ENCODE results near the gene RPL29. TPM values are rescaled to one million over a fixed set of nuclear protein-coding genes. Genes with fewer than 3 reads are reported as not detected.

Gene RPL29
- total and polyA plus RNA-seq, 2 of the 8 experiments (the other 6 are each of a cell fraction or from before 2014, with no cell fraction given) = 1,467 to 2,660 TPM

GRCh38 chr3:51968883-51969678 lies 26.6 kb downstream of the RPL29 start:
- H3K27me3 ChIP-seq (replicated peaks in 1 of 4; ENCODE audit: control insufficient read depth in 3 of 4, extremely low read depth in 1 of 4, insufficient read depth in 3 of 4, low read length in 3 of 4) = peaks cover 0 to 9% (median 4%) of the 10 kb centered on the region in 4 experiments; a peak in 4 of 7 replicates
- peak overlapping the region in 3 of 4 experiments; percentile 34 to 60 (median 55); a peak in 6 of 7 replicates for H3K9ac ChIP-seq (replicated peaks in 1 of 4; ENCODE audit: extremely low read depth in 1 of 4, low read depth in 3 of 4, low read length in 3 of 4)
- H3K4me2 ChIP-seq (ENCODE audit: insufficient read depth in 1 of 2, low read depth in 2 of 2, low read length in 2 of 2) = peak overlapping the region; percentile 85 to 90
- H2AFZ ChIP-seq (ENCODE audit: low read length) = no peak overlapping the region
- H4K91ac ChIP-seq (replicated peaks; ENCODE audit: insufficient read length, low read length) = peak overlapping the region; percentile 96
- DNase-seq (ENCODE audit: low read depth in 1 of 2, low spot score in 2 of 2) (no peak), FAIRE-seq (no peak)
- peak overlapping the region; percentile 45 for H2BK120ac ChIP-seq (replicated peaks; ENCODE audit: low read depth, low read length)
- no peak overlapping the region for H3K56ac ChIP-seq (replicated peaks; ENCODE audit: insufficient read length, low read depth, low read length)
- 79% methylated on average over 6 of the region's 6 CpGs; no CpG with 5 or more reads in 1 of the 2 experiments for WGBS, 2 experiments (ENCODE audit: extremely low coverage in 1 of 2, insufficient coverage in 1 of 2, insufficient read length in 1 of 2, insufficient replicate concordance in 2 of 2, low coverage in 1 of 2, low lambda C conversion rate in 2 of 2, missing lambda C conversion rate in 1 of 2)
- peak overlapping the region; percentile 24 for H2BK20ac ChIP-seq (ENCODE audit: low read length)
- H3K14ac ChIP-seq (ENCODE audit: insufficient read length) = no peak overlapping the region
- H2BK12ac ChIP-seq (ENCODE audit: low read depth, low read length) = peak overlapping the region; percentile 95
- peak overlapping the region; percentile 98 for H3K18ac ChIP-seq (ENCODE audit: extremely low read depth, low read length)
- peak overlapping the region; percentile 46; the same call in 1 of the 2 replicates for H2AK5ac ChIP-seq (ENCODE audit: low read depth, low read length)
- no peak overlapping the region; the same call in 1 of the 2 replicates for H2BK15ac ChIP-seq (ENCODE audit: low read length)
- peaks cover 12 to 43% (median 31%) of the 10 kb centered on the region in 4 experiments for H3K4me1 ChIP-seq (replicated peaks in 1 of 4; ENCODE audit: control insufficient read depth in 3 of 4, insufficient read depth in 4 of 4, low read length in 3 of 4)
- H4K8ac ChIP-seq (ENCODE audit: extremely low read depth, insufficient read depth, low read length) = peak overlapping the region; percentile 90
- no peaks in the 10 kb centered on the region for H3K36me3 ChIP-seq (ENCODE audit: control insufficient read depth in 2 of 4, insufficient read depth in 4 of 4, low read length in 3 of 4)
- no peak overlapping the region for H3K27ac ChIP-seq (ENCODE audit: low read depth, low read length)
- H4K20me1 ChIP-seq (replicated peaks in 1 of 2; ENCODE audit: control insufficient read depth in 1 of 2, insufficient read depth in 2 of 2, low read length in 2 of 2) = peaks cover 0 to 5% of the 10 kb centered on the region in 2 experiments
- peak overlapping the region in 2 of 4 experiments; percentile 36 to 90; a peak in 5 of 8 replicates for H3K4me3 ChIP-seq (ENCODE audit: extremely low read depth in 1 of 4, insufficient read depth in 2 of 4, low read depth in 3 of 4, low read length in 4 of 4)
- ChIA-PET POLR2A (ENCODE audit: partially characterized antibody) (interaction anchor here (0.8 to 29.3 kb wide), 14 partner anchors 10 to 1604 kb away, joined by 3 to 923 read pairs (median 4); partner anchors contain the start of genes ABHD14A, ABHD14B, ACY1 and DCAF1), CTCF (ENCODE audit: partially characterized antibody) (interaction anchor here (0.6 to 10.5 kb wide), 14 partner anchors 9 to 250 kb away, joined by 3 to 66 read pairs (median 5); partner anchors contain the start of genes ACY1, GPR62, PARP3 and RPL29)
- peak overlapping the region; percentile 91 for H4K5ac ChIP-seq (ENCODE audit: insufficient read length, low read depth, low read length)
- peak overlapping the region; percentile 69 for H3K4ac ChIP-seq (replicated peaks; ENCODE audit: insufficient read length, low read depth, low read length)
- no peaks in the 10 kb centered on the region; a peak in 1 of 4 replicates for H3K9me3 ChIP-seq (ENCODE audit: insufficient read depth in 2 of 2, low read depth in 1 of 2, low read length in 1 of 2)
- H3K23ac ChIP-seq (ENCODE audit: insufficient read length) = no peak overlapping the region
- H2BK5ac ChIP-seq (ENCODE audit: low read depth, low read length) = peak overlapping the region; percentile 49
- peaks cover 13% of the 10 kb centered on the region; the same call in 1 of the 2 replicates for H3K23me2 ChIP-seq (ENCODE audit: low read depth, low read length)
- H3K79me2 ChIP-seq (ENCODE audit: control insufficient read depth in 1 of 2, insufficient read depth in 2 of 2, low read length in 2 of 2) = no peaks in the 10 kb centered on the region
- H3K79me1 ChIP-seq (ENCODE audit: low read depth, low read length) = no peaks in the 10 kb centered on the region
- no peak for TF ChIP-seq SIRT6 (IDR thresholded peaks at IDR 0.05; ENCODE audit: low read length)
- TF ChIP-seq CTBP2 (IDR thresholded peaks at IDR 0.05; ENCODE audit: borderline replicate concordance, insufficient read depth, insufficient read length, low read length) = no peak
- TF ChIP-seq POLR2AphosphoS5 (IDR thresholded peaks at IDR 0.05; ENCODE audit: low read depth, low read length) = no peak
- no peak for TF ChIP-seq YY1 (IDR thresholded peaks at IDR 0.05; ENCODE audit: low read depth, low read length)
- no peak for TF ChIP-seq TEAD4 (IDR thresholded peaks at IDR 0.05; ENCODE audit: low read depth, low read length)
- TF ChIP-seq SUZ12 (IDR thresholded peaks at IDR 0.05; ENCODE audit: low read length) = no peak
- no peak for TF ChIP-seq CEBPB (IDR thresholded peaks at IDR 0.05; ENCODE audit: low read depth, low read length)
- TF ChIP-seq JUN (IDR thresholded peaks at IDR 0.05; ENCODE audit: low read depth, low read length) = no peak
- no peak for TF ChIP-seq RXRA (IDR thresholded peaks at IDR 0.05; ENCODE audit: insufficient read depth, low read depth, low read length)
- no peak for TF ChIP-seq EGR1 (IDR thresholded peaks at IDR 0.05; ENCODE audit: borderline replicate concordance, low read depth, low read length)
